K562 (cell line): Measurements from ENCODE around the gene ITK. TPM values are rescaled to one million over a fixed set of nuclear protein-coding genes. Genes with fewer than 3 reads are reported as not detected.

Experiments used
- DIDO1 ChIP-seq: fragments of 450-650 bp; IDR thresholded peaks from 2 replicates; pipeline ENCODE4 v1.6.1; 2016; ENCODE audit warnings: low read depth, missing biosample characterization, missing genetic modification characterization
- L3MBTL2 ChIP-seq: fragments of 450-650 bp; IDR thresholded peaks from 2 replicates; pipeline ENCODE4 v1.6.1; 2016; ENCODE audit warnings: mild to moderate bottlenecking, moderate library complexity
- MAZ ChIP-seq, 2 experiments: fragments of 450-650 bp in 1 of 2; sonication (generic) in 1 of 2; formaldehyde crosslinking; IDR thresholded peaks in 1 of 2; conservative IDR thresholded peaks in 1 of 2; 2 replicates each; pipeline versions ENCODE4 v1.4.0 to v1.5.0; 2020; ENCODE audit warnings: mild to moderate bottlenecking in 1 of 2, missing genetic modification reagents in 1 of 2
- MCM2 ChIP-seq: fragments of 450-650 bp; IDR thresholded peaks from 2 replicates; pipeline ENCODE4 v1.6.1; 2017; ENCODE audit warnings: low read depth, mild to moderate bottlenecking
- NCOA1 ChIP-seq: fragments of 450-650 bp; IDR thresholded peaks from 2 replicates; pipeline ENCODE4 v1.6.1; 2016; ENCODE audit warnings: low read depth
- RREB1 ChIP-seq: fragments of 250-450 bp; sonication (Bioruptor Pico); IDR thresholded peaks from 2 replicates; pipeline ENCODE4 v1.4.0; 2020
- SETDB1 ChIP-seq: IDR thresholded peaks from one replicate; pipeline ENCODE4 v1.6.1; 2012; ENCODE audit warnings: low read length, control low read depth, inconsistent platforms
- STAG1 ChIP-seq: sonication (generic); formaldehyde crosslinking; IDR thresholded peaks from 2 replicates; pipeline ENCODE4 v1.5.0; 2020; ENCODE audit warnings: missing genetic modification reagents, borderline replicate concordance
- ZNF57 ChIP-seq: fragments of 450-650 bp; formaldehyde crosslinking; IDR thresholded peaks from 2 replicates; pipeline ENCODE4 v1.4.0; 2020; ENCODE audit warnings: mild to moderate bottlenecking, moderate library complexity
- ZNF75A ChIP-seq: fragments of 450-650 bp; formaldehyde crosslinking; IDR thresholded peaks from 2 replicates; pipeline ENCODE4 v1.4.0; 2020; ENCODE audit warnings: mild to moderate bottlenecking
- ZNF76 ChIP-seq: fragments of 250-450 bp; sonication (Bioruptor Pico); IDR thresholded peaks from 2 replicates; pipeline ENCODE4 v1.4.0; 2020; ENCODE audit warnings: mild to moderate bottlenecking, moderate library complexity, borderline replicate concordance
- ZNF785 ChIP-seq: fragments of 250-450 bp; sonication (Bioruptor Pico); IDR thresholded peaks from 2 replicates; pipeline ENCODE4 v1.4.0; 2020; ENCODE audit warnings: mild to moderate bottlenecking
- polyA plus RNA-seq, 8 experiments: library from polyadenylated mRNA; depleted of rRNA in 4 of 8; stranded (reverse) in 5 of 8; unstranded in 3 of 8; fragments of >200 nt; fragmentation: Nextera tagmentation in 2 of 8; fragmentation: Illumina TruSeq in 1 of 8; extraction: Ambion mirVana in 2 of 8; extraction: Trizol in 1 of 8; gene quantifications; 2 replicates each; pipeline versions ENCODE4 v1.2.1 to v1.2.3, GENCODE V29; 2011 to 2014; ENCODE audit warnings: inconsistent platforms in 1 of 8, missing spikeins in 1 of 8
- total RNA-seq, 7 experiments: library from RNA; depleted of rRNA in 6 of 7; stranded (reverse); fragments of >200 nt in 6 of 7; fragmentation: Illumina TruSeq in 2 of 7; extraction: Trizol in 2 of 7; gene quantifications; 2 replicates each; pipeline versions ENCODE4 v1.2.1 to v1.2.3, GENCODE V29; 2011 to 2021; ENCODE audit warnings: low replicate concordance in 1 of 7
- TF ChIP-seq, protein P1 (sequence below): sonication (generic); formaldehyde crosslinking; IDR thresholded peaks from 2 replicates; pipeline ENCODE4 v1.8.1; 2023; ENCODE audit warnings: mild to moderate bottlenecking, missing genetic modification reagents
- TF ChIP-seq, protein P2 (sequence below): fragments of 250-450 bp; sonication (Bioruptor Pico); IDR thresholded peaks from 2 replicates; pipeline ENCODE4 v1.4.0; 2020; ENCODE audit warnings: borderline replicate concordance
- TF ChIP-seq, protein P3 (sequence below): fragments of 450-650 bp; IDR thresholded peaks from 2 replicates; pipeline ENCODE4 v1.6.1; 2017; ENCODE audit warnings: mild to moderate bottlenecking, moderate library complexity

Gene ITK
- total and polyA plus RNA-seq, 9 of the 15 experiments (the other 6 are each of a cell fraction or from before 2014, with no cell fraction given), result 0.04 to 0.75 TPM; not detected in 7

- TF ChIP-seq SETDB1, result no peak
- TF ChIP-seq STAG1, result no peak
- TF ChIP-seq DIDO1, result no peak
- TF ChIP-seq, protein P1, sequence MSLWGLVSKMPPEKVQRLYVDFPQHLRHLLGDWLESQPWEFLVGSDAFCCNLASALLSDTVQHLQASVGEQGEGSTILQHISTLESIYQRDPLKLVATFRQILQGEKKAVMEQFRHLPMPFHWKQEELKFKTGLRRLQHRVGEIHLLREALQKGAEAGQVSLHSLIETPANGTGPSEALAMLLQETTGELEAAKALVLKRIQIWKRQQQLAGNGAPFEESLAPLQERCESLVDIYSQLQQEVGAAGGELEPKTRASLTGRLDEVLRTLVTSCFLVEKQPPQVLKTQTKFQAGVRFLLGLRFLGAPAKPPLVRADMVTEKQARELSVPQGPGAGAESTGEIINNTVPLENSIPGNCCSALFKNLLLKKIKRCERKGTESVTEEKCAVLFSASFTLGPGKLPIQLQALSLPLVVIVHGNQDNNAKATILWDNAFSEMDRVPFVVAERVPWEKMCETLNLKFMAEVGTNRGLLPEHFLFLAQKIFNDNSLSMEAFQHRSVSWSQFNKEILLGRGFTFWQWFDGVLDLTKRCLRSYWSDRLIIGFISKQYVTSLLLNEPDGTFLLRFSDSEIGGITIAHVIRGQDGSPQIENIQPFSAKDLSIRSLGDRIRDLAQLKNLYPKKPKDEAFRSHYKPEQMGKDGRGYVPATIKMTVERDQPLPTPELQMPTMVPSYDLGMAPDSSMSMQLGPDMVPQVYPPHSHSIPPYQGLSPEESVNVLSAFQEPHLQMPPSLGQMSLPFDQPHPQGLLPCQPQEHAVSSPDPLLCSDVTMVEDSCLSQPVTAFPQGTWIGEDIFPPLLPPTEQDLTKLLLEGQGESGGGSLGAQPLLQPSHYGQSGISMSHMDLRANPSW (CRISPR knock-in tag), result no peak
- TF ChIP-seq MCM2, result no peak
- no peak for TF ChIP-seq ZNF57 (CRISPR knock-in tag)
- TF ChIP-seq, protein P2, sequence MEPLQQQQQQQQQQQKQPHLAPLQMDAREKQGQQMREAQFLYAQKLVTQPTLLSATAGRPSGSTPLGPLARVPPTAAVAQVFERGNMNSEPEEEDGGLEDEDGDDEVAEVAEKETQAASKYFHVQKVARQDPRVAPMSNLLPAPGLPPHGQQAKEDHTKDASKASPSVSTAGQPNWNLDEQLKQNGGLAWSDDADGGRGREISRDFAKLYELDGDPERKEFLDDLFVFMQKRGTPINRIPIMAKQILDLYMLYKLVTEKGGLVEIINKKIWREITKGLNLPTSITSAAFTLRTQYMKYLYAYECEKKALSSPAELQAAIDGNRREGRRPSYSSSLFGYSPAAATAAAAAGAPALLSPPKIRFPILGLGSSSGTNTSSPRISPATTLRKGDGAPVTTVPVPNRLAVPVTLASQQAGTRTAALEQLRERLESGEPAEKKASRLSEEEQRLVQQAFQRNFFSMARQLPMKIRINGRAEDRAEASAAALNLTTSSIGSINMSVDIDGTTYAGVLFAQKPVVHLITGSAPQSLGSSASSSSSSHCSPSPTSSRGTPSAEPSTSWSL, result 0 out of 2 replicates have a peak, but pooled peaks have one; percentile 27
- 0 out of 2 replicates have a peak, but pooled peaks have one; percentile 19 for TF ChIP-seq ZNF75A (CRISPR knock-in tag)
- TF ChIP-seq RREB1, result 0 out of 2 replicates have a peak, but pooled peaks have one; percentile 28
- TF ChIP-seq, protein P3, sequence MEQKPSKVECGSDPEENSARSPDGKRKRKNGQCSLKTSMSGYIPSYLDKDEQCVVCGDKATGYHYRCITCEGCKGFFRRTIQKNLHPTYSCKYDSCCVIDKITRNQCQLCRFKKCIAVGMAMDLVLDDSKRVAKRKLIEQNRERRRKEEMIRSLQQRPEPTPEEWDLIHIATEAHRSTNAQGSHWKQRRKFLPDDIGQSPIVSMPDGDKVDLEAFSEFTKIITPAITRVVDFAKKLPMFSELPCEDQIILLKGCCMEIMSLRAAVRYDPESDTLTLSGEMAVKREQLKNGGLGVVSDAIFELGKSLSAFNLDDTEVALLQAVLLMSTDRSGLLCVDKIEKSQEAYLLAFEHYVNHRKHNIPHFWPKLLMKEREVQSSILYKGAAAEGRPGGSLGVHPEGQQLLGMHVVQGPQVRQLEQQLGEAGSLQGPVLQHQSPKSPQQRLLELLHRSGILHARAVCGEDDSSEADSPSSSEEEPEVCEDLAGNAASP, result no peak
- TF ChIP-seq MAZ (CRISPR knock-in tag; conservative IDR thresholded peaks at IDR 0.05 in 1 of 2, IDR thresholded peaks at IDR 0.05 in 1 of 2), result no peak
- TF ChIP-seq ZNF76 (CRISPR knock-in tag), result no peak
- TF ChIP-seq ZNF785 (CRISPR knock-in tag), result no peak
- peak; percentile 76; the same call in 1 of the 2 replicates for TF ChIP-seq L3MBTL2
- TF ChIP-seq NCOA1, result no peak
Observed at GRCh38 chr5:157271740-157272271, 91.2 kb downstream of the ITK start (continued).
